Superior temporal gyrus (tissue), 1 donor: Measurements from ENCODE around the gene UBE2L3.
"Not testable (repeated sequence)": the region's sequence is repeated elsewhere in the genome, so short reads cannot be mapped to it uniquely, and the experiment has no call there.

Experiments used
- DNase-seq: peaks from one replicate; pipeline ENCODE4 v3.0.0-alpha.2; 2016; ENCODE audit errors: extremely low spot score

The UBE2L3 gene

GRCh38 chr22:21643533-21644357, 76.2 kb downstream of the UBE2L3 start:
- DNase-seq: no peak

- not testable (repeated sequence) for DNase-seq
These were observed 78.0 kb downstream of the UBE2L3 start for GRCh38 chr22:21645513-21645912.

- DNase-seq: peak; percentile 94
These were observed 79.4 kb downstream of the UBE2L3 start for GRCh38 chr22:21646608-21647590.

- no peak for DNase-seq
These were observed 82.8 kb downstream of the UBE2L3 start for GRCh38 chr22:21650280-21650679.

- DNase-seq: no peak
These were observed 83.5 kb downstream of the UBE2L3 start for GRCh38 chr22:21650823-21651520.

GRCh38 chr22:21651521-21652009, 84.1 kb downstream of the UBE2L3 start:
- no peak for DNase-seq

- DNase-seq: peak; percentile 83
These were observed 84.6 kb downstream of the UBE2L3 start for GRCh38 chr22:21652010-21652546.

- no peak for DNase-seq
These were observed 85.3 kb downstream of the UBE2L3 start for GRCh38 chr22:21652547-21653545.

GRCh38 chr22:21657020-21657359, 89.5 kb downstream of the UBE2L3 start:
- no peak for DNase-seq

- DNase-seq: no peak
These were observed 90.0 kb downstream of the UBE2L3 start for GRCh38 chr22:21657360-21658032.

GRCh38 chr22:21659864-21660525, 92.5 kb downstream of the UBE2L3 start:
- no peak for DNase-seq

- no peak for DNase-seq
These were observed 93.4 kb downstream of the UBE2L3 start for GRCh38 chr22:21660904-21661303.

GRCh38 chr22:21661991-21662390, 94.5 kb downstream of the UBE2L3 start:
- DNase-seq: no peak

GRCh38 chr22:21663738-21664137, 96.2 kb downstream of the UBE2L3 start:
- DNase-seq: no peak

- DNase-seq: no peak
These were observed 97.7 kb downstream of the UBE2L3 start for GRCh38 chr22:21665047-21665851.

- DNase-seq: no peak
These were observed 99.3 kb downstream of the UBE2L3 start for GRCh38 chr22:21666786-21667185.

GRCh38 chr22:21669026-21669425, 101.5 kb downstream of the UBE2L3 start:
- no peak for DNase-seq

GRCh38 chr22:21672107-21672629, 104.7 kb downstream of the UBE2L3 start:
- no peak for DNase-seq
